NCI-H2227 (cell line): ENCODE data around the gene NIPAL3.
"Not testable (repeated sequence)": the region's sequence is repeated elsewhere in the genome, so short reads cannot be mapped to it uniquely, and the experiment has no call there.

ENCODE experiments used
- DNase-seq: peaks from one replicate; lab custom pipeline; 2025; ENCODE audit not compliant: unreplicated experiment; lab: John Stamatoyannopoulos, UW

Gene NIPAL3

GRCh38 chr1:24421502-24421901 is 5.9 kb downstream of the NIPAL3 start:
- no peak for DNase-seq

- DNase-seq, result no peak
Measured at GRCh38 chr1:24424207-24424606, 8.6 kb downstream of the NIPAL3 start.

GRCh38 chr1:24424990-24425389 is 9.4 kb downstream of the NIPAL3 start:
- peak; percentile 43 for DNase-seq

- peak; percentile 75 for DNase-seq
Measured at GRCh38 chr1:24425441-24425840, 9.8 kb downstream of the NIPAL3 start.

GRCh38 chr1:24425922-24426321 is 10.3 kb downstream of the NIPAL3 start:
- DNase-seq, result no peak

GRCh38 chr1:24426744-24427544 is 11.3 kb downstream of the NIPAL3 start:
- peak; percentile 41 for DNase-seq

- peak; percentile 43 for DNase-seq
Measured at GRCh38 chr1:24427545-24427862, 11.9 kb downstream of the NIPAL3 start.

- DNase-seq, result no peak
Measured at GRCh38 chr1:24435782-24436365, 20.3 kb downstream of the NIPAL3 start.

GRCh38 chr1:24437631-24438396 is 22.2 kb downstream of the NIPAL3 start:
- no peak for DNase-seq

GRCh38 chr1:24438423-24438901 is 22.9 kb downstream of the NIPAL3 start:
- peak; percentile 57 for DNase-seq

- no peak for DNase-seq
Measured at GRCh38 chr1:24440436-24440835, 24.8 kb downstream of the NIPAL3 start.

- no peak for DNase-seq
Measured at GRCh38 chr1:24441480-24441879, 25.9 kb downstream of the NIPAL3 start.

- no peak for DNase-seq
Measured at GRCh38 chr1:24441996-24442668, 26.5 kb downstream of the NIPAL3 start.

- DNase-seq, result no peak
Measured at GRCh38 chr1:24442764-24443163, 27.2 kb downstream of the NIPAL3 start.

- DNase-seq, result peak; percentile 21
Measured at GRCh38 chr1:24443241-24443656, 27.6 kb downstream of the NIPAL3 start.

GRCh38 chr1:24446446-24446845 is 30.8 kb downstream of the NIPAL3 start:
- not testable (repeated sequence) for DNase-seq

GRCh38 chr1:24450316-24450715 is 34.7 kb downstream of the NIPAL3 start:
- no peak for DNase-seq

- no peak for DNase-seq
Measured at GRCh38 chr1:24450857-24451397, 35.3 kb downstream of the NIPAL3 start.

GRCh38 chr1:24451746-24452145 is 36.1 kb downstream of the NIPAL3 start:
- DNase-seq, result no peak

GRCh38 chr1:24452922-24453485 is 37.4 kb downstream of the NIPAL3 start:
- DNase-seq, result no peak

GRCh38 chr1:24454673-24455072 is 39.1 kb downstream of the NIPAL3 start:
- no peak for DNase-seq
